Nephron progenitor cell (in vitro differentiated cells): Measurements from ENCODE around the gene SEC14L5.

Experiments
- DNase-seq: peaks from one replicate; pipeline ENCODE4 v3.0.0; 2021
- H3K27ac Mint-ChIP-seq: 2 replicates; pipeline ENCODE4 v1.8.0; 2021; ENCODE audit warnings: mild to moderate bottlenecking, moderate library complexity, mixed read lengths
- H3K27me3 Mint-ChIP-seq: 2 replicates; pipeline ENCODE4 v1.8.0; 2021; ENCODE audit warnings: mild to moderate bottlenecking, low read depth, mixed read lengths; ENCODE audit not compliant: poor library complexity
- H3K36me3 Mint-ChIP-seq: 2 replicates; pipeline ENCODE4 v1.8.0; 2021; ENCODE audit warnings: low read depth, mixed read lengths
- H3K4me1 Mint-ChIP-seq: 2 replicates; pipeline ENCODE4 v1.8.0; 2021; ENCODE audit warnings: mixed read lengths
- H3K4me3 Mint-ChIP-seq: 2 replicates; pipeline ENCODE4 v1.8.0; 2021; ENCODE audit warnings: mild to moderate bottlenecking, moderate library complexity, mixed read lengths
- H3K9me3 Mint-ChIP-seq: 2 replicates; pipeline ENCODE4 v1.8.0; 2021; ENCODE audit warnings: mild to moderate bottlenecking, moderate library complexity, mixed read lengths
- CTCF ChIP-seq: fragments of 200-600 bp; sonication (generic); IDR thresholded peaks from 2 replicates; pipeline ENCODE4 v1.5.0; 2021; ENCODE audit warnings: antibody characterized with exemption

The SEC14L5 gene

GRCh38 chr16:5024632-5025031 lies 66.5 kb downstream of the SEC14L5 start:
- Mint-ChIP-seq H3K27me3 (peaks cover 3% of the 10 kb centered on the region), H3K4me3 (no peak overlapping the region), H3K27ac (no peak overlapping the region), H3K9me3 (no peaks in the 10 kb centered on the region), H3K4me1 (no peaks in the 10 kb centered on the region), H3K36me3 (no peaks in the 10 kb centered on the region)
- no peak for TF ChIP-seq CTCF
- no peak for DNase-seq

- Mint-ChIP-seq H3K27ac (no peak overlapping the region), H3K27me3 (peaks cover 3% of the 10 kb centered on the region), H3K36me3 (no peaks in the 10 kb centered on the region), H3K4me3 (no peak overlapping the region), H3K9me3 (no peaks in the 10 kb centered on the region), H3K4me1 (no peaks in the 10 kb centered on the region)
- TF ChIP-seq CTCF = peak; percentile 40
- DNase-seq = peak; percentile 59
Observed at GRCh38 chr16:5025171-5025632, 67.1 kb downstream of the SEC14L5 start.

- H3K27ac Mint-ChIP-seq = no peak overlapping the region
- H3K27me3 Mint-ChIP-seq = peaks cover 7% of the 10 kb centered on the region
- H3K4me3 Mint-ChIP-seq = no peak overlapping the region
Observed at GRCh38 chr16:5026664-5027063, 68.5 kb downstream of the SEC14L5 start.

GRCh38 chr16:5027086-5027485 lies 69.0 kb downstream of the SEC14L5 start:
- no peak for TF ChIP-seq CTCF
- Mint-ChIP-seq H3K9me3 (no peaks in the 10 kb centered on the region), H3K36me3 (no peaks in the 10 kb centered on the region), H3K4me1 (no peaks in the 10 kb centered on the region), H3K27ac (no peak overlapping the region), H3K27me3 (peaks cover 7% of the 10 kb centered on the region), H3K4me3 (no peak overlapping the region)
- no peak for DNase-seq

More at GRCh38 chr16:5026664-5027063, 68.5 kb downstream of the SEC14L5 start:
- no peak for DNase-seq
- Mint-ChIP-seq H3K36me3 (no peaks in the 10 kb centered on the region), H3K4me1 (no peaks in the 10 kb centered on the region), H3K9me3 (no peaks in the 10 kb centered on the region)
- no peak for TF ChIP-seq CTCF

- Mint-ChIP-seq H3K4me1 (peaks cover 3% of the 10 kb centered on the region), H3K4me3 (no peak overlapping the region), H3K9me3 (no peaks in the 10 kb centered on the region), H3K36me3 (no peaks in the 10 kb centered on the region), H3K27me3 (peaks cover 7% of the 10 kb centered on the region), H3K27ac (no peak overlapping the region)
- no peak for TF ChIP-seq CTCF
- DNase-seq = no peak
Observed at GRCh38 chr16:5027575-5028235, 69.6 kb downstream of the SEC14L5 start.

GRCh38 chr16:5028950-5029475 lies 70.9 kb downstream of the SEC14L5 start:
- no peak overlapping the region for H3K4me3 Mint-ChIP-seq
- no peaks in the 10 kb centered on the region for H3K36me3 Mint-ChIP-seq
- H3K4me1 Mint-ChIP-seq = peaks cover 9% of the 10 kb centered on the region
- H3K27ac Mint-ChIP-seq = peak overlapping the region; percentile 30
- TF ChIP-seq CTCF = no peak
- DNase-seq = no peak
- no peaks in the 10 kb centered on the region for H3K9me3 Mint-ChIP-seq
- peaks cover 7% of the 10 kb centered on the region for H3K27me3 Mint-ChIP-seq
